ENCODE results near the gene PFDN1.
"Not testable (repeated sequence)": the region's sequence is repeated elsewhere in the genome, so short reads cannot be mapped to it uniquely, and the experiment has no call there.

PFDN1 gene

DNA sequence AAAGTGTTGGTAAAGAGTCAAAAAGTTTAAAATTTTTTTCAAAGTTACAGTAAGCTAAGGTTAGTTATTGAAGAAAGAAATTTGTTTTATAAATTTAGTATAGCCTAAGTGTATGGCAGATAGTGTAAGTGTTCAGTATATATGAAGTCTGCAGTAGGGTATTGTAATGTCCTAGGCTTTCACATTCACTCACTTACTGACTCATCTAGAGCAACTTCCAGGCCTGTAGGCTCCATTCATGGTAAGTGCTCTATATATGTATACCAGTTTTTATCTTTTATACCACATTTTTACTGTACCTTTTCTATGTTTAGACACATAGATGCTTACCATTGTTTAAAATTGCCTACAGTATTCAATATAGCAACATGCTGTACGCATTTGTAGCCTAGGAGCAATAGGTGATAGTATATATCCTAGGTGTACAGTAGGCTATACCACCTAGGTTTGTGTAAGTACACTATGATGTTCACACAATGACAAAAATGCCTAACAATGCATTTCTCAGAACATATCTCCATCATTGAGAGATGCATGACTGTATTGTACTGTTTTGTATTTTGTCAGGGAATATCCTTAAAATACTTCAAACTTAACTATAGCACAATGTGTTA is 89.4 kb downstream of the PFDN1 start:
- DNase-seq (ENCODE audit: low spot score), result no peak

DNA sequence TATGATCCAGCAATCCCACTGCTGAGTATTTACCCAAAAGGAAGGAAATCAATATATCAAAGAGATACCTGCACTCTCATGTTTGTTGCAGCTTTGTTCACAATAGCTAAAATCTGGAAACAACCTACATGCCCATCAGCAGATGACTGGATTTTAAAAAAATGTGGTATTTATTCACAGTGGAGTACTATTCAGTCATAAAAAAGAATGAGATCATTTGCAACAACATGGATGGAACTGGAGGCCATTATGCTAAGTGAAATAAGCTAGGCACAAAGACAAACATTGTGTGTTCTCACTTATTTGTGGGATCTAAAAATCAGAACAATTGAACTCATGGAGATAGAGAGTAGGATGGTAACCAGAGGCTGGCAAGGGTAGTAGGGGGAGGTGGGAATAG is 94.8 kb downstream of the PFDN1 start:
- no peak for DNase-seq (ENCODE audit: low spot score)

DNA sequence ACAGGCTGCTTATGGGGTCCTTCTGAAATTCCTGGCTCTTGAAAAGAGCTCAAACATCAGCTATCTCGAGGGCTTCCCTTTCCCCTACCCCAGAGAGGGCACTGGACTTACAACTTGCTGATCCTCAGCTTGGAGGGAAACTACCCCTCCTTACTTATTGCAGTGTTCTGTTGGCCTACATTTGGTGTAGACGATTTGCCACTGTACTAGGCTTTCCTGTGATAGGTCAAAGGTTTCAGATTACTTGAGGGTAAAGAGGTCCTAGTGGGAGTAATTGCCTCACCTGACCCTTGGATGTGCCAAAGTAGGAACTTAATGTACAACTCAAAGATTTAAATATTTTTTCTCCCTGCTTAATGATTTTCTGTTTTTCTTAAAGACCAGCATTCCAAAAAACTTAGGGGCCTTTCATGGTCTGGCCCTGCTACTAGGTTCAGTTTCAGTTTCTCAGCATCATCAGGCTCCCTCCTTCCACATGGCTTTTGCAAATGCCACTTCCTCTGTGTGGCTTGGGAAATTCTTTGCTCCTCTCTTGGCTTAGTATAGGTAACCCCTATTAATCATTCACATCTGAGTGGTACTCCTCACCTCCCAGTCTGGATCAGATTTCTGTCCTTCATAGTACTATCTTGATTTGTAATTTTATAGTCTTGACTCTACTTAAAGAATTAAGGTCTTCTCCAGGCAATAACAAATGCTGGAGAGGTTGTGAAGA is 95.5 kb downstream of the PFDN1 start:
- DNase-seq (ENCODE audit: low spot score), result no peak

DNA sequence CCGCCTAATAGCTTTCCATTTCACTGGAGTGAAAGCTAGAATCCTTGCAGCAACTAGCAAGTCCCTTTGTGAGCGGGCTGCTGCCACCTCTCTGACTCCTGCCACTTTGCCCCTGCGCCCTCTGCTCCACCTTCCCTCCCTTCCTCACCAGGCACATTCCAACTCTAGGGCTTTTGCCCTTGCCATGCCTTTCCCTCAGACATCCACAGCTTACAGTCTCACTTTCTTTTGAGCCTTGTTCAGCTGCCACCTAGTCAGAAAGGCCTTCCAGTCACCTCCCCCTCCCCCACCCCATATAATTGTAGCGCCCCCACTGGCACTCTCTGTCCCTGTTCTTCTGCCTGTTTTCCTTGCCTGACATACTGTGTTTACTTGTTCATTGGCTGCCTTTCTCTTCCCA is 96.9 kb downstream of the PFDN1 start:
- no peak for DNase-seq (ENCODE audit: low spot score)

DNA sequence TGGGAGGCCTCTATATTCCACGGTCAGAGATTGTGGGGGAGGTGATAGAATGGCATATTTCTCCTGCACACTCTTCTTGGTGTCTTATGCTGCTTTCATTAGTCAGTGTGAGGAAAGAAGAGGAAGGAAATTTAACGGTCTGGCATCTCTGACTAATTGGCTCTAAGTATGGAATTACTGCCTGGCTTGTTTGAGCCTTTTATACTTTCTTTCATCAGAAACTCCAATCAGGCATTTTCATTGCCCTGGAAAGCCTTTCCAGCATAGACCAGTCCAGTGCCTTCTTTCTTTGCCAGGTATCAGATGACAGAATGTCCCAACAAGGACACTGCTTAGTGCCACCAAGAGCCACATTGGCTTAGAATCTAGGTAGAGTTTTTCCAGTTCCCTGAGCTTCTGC is 97.7 kb downstream of the PFDN1 start:
- no peak for DNase-seq (ENCODE audit: low spot score)

DNA sequence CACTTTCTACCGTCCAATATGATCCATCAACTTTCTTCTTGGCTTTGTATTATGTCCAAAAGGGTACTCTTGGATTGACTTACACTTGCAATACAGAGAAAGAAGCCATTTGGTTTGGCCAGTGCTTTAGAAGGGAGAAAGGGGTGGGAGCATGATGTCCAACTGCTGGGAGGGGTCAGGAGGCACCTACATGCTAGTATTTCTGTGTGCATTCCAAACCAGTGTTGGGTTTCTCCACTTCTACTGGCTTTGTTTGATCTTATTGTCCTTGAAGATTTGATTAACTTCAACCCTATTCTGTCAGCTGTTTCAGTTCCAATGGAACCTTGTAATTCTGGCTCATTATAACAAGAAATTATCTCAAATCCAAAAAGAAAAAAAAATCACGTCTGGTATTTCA is 100.3 kb downstream of the PFDN1 start:
- DNase-seq (ENCODE audit: low spot score), result no peak

DNA sequence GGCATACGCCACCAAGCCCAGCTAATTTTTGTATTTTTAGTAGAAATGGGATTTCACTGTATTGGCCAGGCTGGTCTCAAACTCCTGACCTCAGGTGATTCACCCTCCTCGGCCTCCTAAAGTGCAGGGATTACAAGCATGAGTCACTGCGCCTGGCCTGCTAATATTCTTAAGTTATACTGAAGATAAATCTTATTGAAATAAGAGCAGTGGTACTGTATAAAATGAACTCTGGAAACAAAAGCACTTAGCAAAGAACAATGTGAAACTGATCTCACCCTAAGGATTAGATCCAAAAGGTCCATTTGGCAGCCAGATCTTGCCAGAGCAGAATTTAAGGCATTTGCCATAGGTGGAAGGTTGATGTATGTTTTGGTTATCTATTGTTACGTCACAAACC is 100.8 kb downstream of the PFDN1 start:
- no peak for DNase-seq (ENCODE audit: low spot score)

DNA sequence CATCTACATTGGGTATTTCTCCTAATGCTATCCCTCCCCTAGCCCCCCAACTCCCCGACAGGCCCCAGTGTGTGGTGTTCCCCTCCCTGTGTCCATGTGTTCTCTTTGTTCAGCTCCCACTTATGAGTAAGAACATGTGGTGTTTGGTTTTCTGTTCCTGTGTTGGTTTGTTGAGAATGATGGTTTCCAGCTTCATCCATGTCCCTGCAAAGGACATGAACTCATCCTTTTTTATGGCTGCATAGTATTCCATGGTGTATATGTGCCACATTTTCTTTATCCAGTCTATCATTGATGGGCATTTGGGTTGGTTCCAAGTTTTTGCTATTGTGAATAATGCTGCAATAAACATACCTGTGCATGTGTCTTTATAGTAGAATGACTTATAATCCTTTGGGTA is 104.0 kb downstream of the PFDN1 start:
- DNase-seq (ENCODE audit: low spot score), result not testable (repeated sequence)

DNA sequence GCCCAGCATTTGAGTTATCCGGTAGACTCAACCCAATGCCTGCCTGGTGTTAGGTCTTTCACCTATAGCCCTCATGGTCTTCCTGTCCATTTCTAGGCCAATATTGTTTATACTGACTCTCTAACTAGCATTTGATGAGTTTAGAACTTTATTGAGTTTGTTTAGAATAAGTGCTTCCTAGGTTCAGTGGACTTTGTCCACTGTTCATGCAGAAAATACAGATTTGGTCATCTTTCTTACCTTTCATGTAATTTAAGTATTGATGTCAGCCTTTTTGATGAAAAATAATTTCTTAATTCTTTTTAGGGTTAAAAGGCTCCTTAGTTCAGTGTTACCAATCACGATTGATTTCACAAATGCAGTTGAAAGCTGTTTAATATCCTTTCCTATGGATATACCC is 105.9 kb downstream of the PFDN1 start:
- DNase-seq (ENCODE audit: low spot score), result no peak

DNA sequence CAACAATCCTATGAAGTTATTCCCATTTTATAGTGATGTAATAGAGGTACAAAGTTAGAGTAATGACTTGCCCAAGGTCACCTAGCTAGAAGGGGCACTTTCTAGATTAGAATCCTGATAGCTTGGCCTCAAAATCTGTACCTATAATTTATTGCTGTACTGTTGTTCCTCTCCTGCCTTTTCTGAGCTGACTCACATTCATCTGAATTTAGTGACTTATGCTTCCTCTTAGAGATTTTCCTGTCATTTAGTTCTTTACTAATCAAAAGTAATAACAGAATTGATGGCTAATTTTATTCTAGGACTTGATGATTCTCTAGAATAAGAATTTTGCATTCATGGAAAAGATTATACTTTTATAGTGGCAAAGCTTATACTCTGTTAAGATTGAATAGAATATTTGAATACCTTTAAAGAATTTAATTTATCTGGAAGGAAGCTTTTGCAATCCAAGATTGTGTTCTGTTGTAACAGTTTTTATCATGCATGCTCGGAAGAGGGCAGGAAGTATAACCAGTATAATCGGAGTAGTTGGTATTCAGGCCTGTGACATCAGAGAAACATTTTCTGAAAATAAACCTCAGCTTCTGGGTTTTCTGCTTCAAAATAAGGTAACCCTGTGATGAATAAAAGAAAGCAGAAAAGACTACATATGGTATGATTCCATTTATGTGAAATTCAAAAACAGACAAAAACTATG is 106.6 kb downstream of the PFDN1 start:
- no peak for DNase-seq (ENCODE audit: low spot score)
